A549 (cell line): ENCODE results near the gene OR51E2. TPM values are rescaled to one million over a fixed set of nuclear protein-coding genes. Genes with fewer than 3 reads are reported as not detected.

Experiments
- ATAC-seq, 2 experiments: fragments of 200-7000 bp in 1 of 2; fragments of >200 bp in 1 of 2; cut with Nextera tagmentation in 1 of 2; cut with Tn5 transposase in 1 of 2; 3 replicates each; pipeline versions ENCODE4 v1.8.0 to v1.9.1; 2018 to 2020; ENCODE audit warnings: mild to moderate bottlenecking in 1 of 2, moderate library complexity in 1 of 2
- CTCF ChIA-PET: fragments of 300-600 bp; sonication (Branson Sonifier 250); formaldehyde crosslinking; extraction: SDS; loops from one replicate; lab custom pipeline; 2021; ENCODE audit warnings: antibody characterized with exemption, inconsistent platforms; lab: Yijun Ruan, JAX
- POLR2A ChIA-PET: fragments of 350-600 bp; formaldehyde crosslinking; extraction: SDS; loops from one replicate; lab custom pipeline; 2021; ENCODE audit warnings: antibody characterized with exemption, inconsistent platforms; lab: Yijun Ruan, JAX
- DNase-seq, 2 experiments: peaks; one replicate each; pipeline versions ENCODE4 v3.0.0 to v3.0.0-alpha.2; 2011 to 2016; ENCODE audit warnings: low read depth in 1 of 2, low spot score in 1 of 2
- FAIRE-seq: peaks from 2 replicates; lab custom pipeline; 2011; peaks lifted over from hg19 to GRCh38; lab: Jason Lieb, UNC
- H3K27ac ChIP-seq, 2 experiments: fragments of >200 bp; sonication (Bioruptor Twin); formaldehyde crosslinking; 3 replicates each; pipeline ENCODE4 v1.5.1; 2016 to 2017
- H3K4me1 ChIP-seq: fragments of >200 bp; sonication (Bioruptor Twin); formaldehyde crosslinking; 3 replicates; pipeline ENCODE4 v1.6.1; 2016
- H3K4me2 ChIP-seq: fragments of >200 bp; sonication (Bioruptor Twin); formaldehyde crosslinking; 3 replicates; pipeline ENCODE4 v1.6.1; 2016
- H3K4me3 ChIP-seq: fragments of >200 bp; sonication (Bioruptor Twin); formaldehyde crosslinking; 3 replicates; pipeline ENCODE4 v1.5.1; 2016
- H3K9me3 ChIP-seq: fragments of >200 bp; sonication (Bioruptor Twin); formaldehyde crosslinking; 3 replicates; pipeline ENCODE4 v1.6.1; 2016
- BHLHE40 ChIP-seq: IDR thresholded peaks from 2 replicates; pipeline ENCODE4 v1.6.1; 2012; ENCODE audit warnings: low read depth, low read length, inconsistent platforms
- EHMT2 ChIP-seq: fragments of 200-600 bp; sonication (generic); IDR thresholded peaks from 2 replicates; pipeline ENCODE4 v1.6.1; 2016; ENCODE audit warnings: antibody characterized with exemption, low read depth, mild to moderate bottlenecking, moderate library complexity
- ELK1 ChIP-seq: fragments of 150-350 bp; IDR thresholded peaks from 2 replicates; pipeline ENCODE4 v1.6.1; 2014; ENCODE audit warnings: low read depth, mild to moderate bottlenecking, low read length
- FOSL2 ChIP-seq, 2 experiments: fragments of 450-650 bp in 1 of 2; fragments of >200 bp in 1 of 2; sonication (Bioruptor Twin) in 1 of 2; formaldehyde crosslinking; IDR thresholded peaks; 2 replicates each; pipeline versions ENCODE4 v1.5.0 to v1.6.1; 2016 to 2020; ENCODE audit warnings: mild to moderate bottlenecking in 1 of 2, moderate library complexity in 1 of 2
- FOXS1 ChIP-seq: fragments of 250-450 bp; sonication (Bioruptor Pico); IDR thresholded peaks from 2 replicates; pipeline ENCODE4 v1.5.0; 2020; ENCODE audit warnings: mild to moderate bottlenecking, moderate library complexity
- HEYL ChIP-seq: fragments of 250-450 bp; sonication (Bioruptor Pico); IDR thresholded peaks from 2 replicates; pipeline ENCODE4 v1.8.0; 2021; ENCODE audit warnings: mild to moderate bottlenecking, moderate library complexity
- HOXB5 ChIP-seq: fragments of 250-450 bp; sonication (Bioruptor Pico); IDR thresholded peaks from 2 replicates; pipeline ENCODE4 v1.5.0; 2020; ENCODE audit warnings: mild to moderate bottlenecking, moderate library complexity
- KDM1A ChIP-seq: fragments of 200-600 bp; sonication (generic); IDR thresholded peaks from 2 replicates; pipeline ENCODE4 v1.6.1; 2016; ENCODE audit warnings: low read depth, mild to moderate bottlenecking
- NFE2L2 ChIP-seq: fragments of 150-350 bp; conservative IDR thresholded peaks from 2 replicates; pipeline ENCODE4 v1.6.1; 2014; ENCODE audit warnings: low read length
- NR3C1 ChIP-seq: fragments of >200 bp; sonication (Bioruptor Twin); formaldehyde crosslinking; IDR thresholded peaks from 3 replicates; pipeline ENCODE4 v1.6.1; 2017
- PHF8 ChIP-seq: fragments of 200-600 bp; sonication (generic); IDR thresholded peaks from 2 replicates; pipeline ENCODE4 v1.6.1; 2016; ENCODE audit warnings: low read depth, mild to moderate bottlenecking, antibody characterized with exemption, moderate library complexity, borderline replicate concordance
- POLR2A ChIP-seq: IDR thresholded peaks from 2 replicates; pipeline ENCODE4 v1.6.1; 2012; ENCODE audit warnings: mild to moderate bottlenecking, low read length
- SREBF2 ChIP-seq: fragments of 450-650 bp; IDR thresholded peaks from 2 replicates; pipeline ENCODE4 v1.6.1; 2014; ENCODE audit warnings: mild to moderate bottlenecking, moderate library complexity
- TFCP2L1 ChIP-seq: fragments of 250-450 bp; sonication (Bioruptor Pico); IDR thresholded peaks from 2 replicates; pipeline ENCODE4 v1.5.0; 2021; ENCODE audit warnings: mild to moderate bottlenecking
- TP53 ChIP-seq: fragments of 250-450 bp; sonication (Bioruptor Pico); IDR thresholded peaks from 2 replicates; pipeline ENCODE4 v1.5.0; 2021; ENCODE audit warnings: mild to moderate bottlenecking, moderate library complexity
- USF2 ChIP-seq: fragments of 450-650 bp; IDR thresholded peaks from 2 replicates; pipeline ENCODE4 v1.6.1; 2014; ENCODE audit warnings: antibody characterized with exemption
- ZFP36 ChIP-seq: fragments of 450-650 bp; IDR thresholded peaks from 2 replicates; pipeline ENCODE4 v1.6.1; 2014; ENCODE audit warnings: borderline replicate concordance; ENCODE audit not compliant: partially characterized antibody
- ZSCAN20 ChIP-seq: fragments of 250-450 bp; sonication (Bioruptor Pico); IDR thresholded peaks from 2 replicates; pipeline ENCODE4 v1.8.0; 2022; ENCODE audit warnings: mild to moderate bottlenecking, moderate library complexity
- WGBS: methylation state at CpG from one replicate; pipeline ENCODE4 v1.1.6; 2017; ENCODE audit errors: missing lambda C conversion rate; 5-methylcytosine and 5-hydroxymethylcytosine counted together
- polyA plus RNA-seq, 4 experiments: library from polyadenylated mRNA; depleted of rRNA in 3 of 4; stranded (reverse); fragments of >200 nt; fragmentation: RNase III in 1 of 4; extraction: RNeasy Plus Mini Kit Qiagen cat#74134 plus additional on column Dnase treatment in 1 of 4; gene quantifications; 2 replicates in 3 of 4; 3 replicates in 1 of 4; pipeline ENCODE4 v1.2.3, GENCODE V29; 2011 to 2017
- TF ChIP-seq, protein P1 (sequence below): fragments of 200-600 bp; sonication (generic); IDR thresholded peaks from 2 replicates; pipeline ENCODE4 v1.6.1; 2016; ENCODE audit warnings: antibody characterized with exemption, mild to moderate bottlenecking, moderate library complexity

Gene OR51E2
- polyA plus RNA-seq, 2 of the 4 experiments (the other 2 are of a cell fraction), result not detected

- TF ChIP-seq ELK1, result no peak
- TF ChIP-seq SREBF2, result no peak
- no peak for TF ChIP-seq FOXS1 (CRISPR knock-in tag)
- no peak for TF ChIP-seq ZSCAN20 (CRISPR knock-in tag)
These were observed 17.3 kb downstream of the OR51E2 start (continued) for GRCh38 chr11:4680341-4680740.

DNA sequence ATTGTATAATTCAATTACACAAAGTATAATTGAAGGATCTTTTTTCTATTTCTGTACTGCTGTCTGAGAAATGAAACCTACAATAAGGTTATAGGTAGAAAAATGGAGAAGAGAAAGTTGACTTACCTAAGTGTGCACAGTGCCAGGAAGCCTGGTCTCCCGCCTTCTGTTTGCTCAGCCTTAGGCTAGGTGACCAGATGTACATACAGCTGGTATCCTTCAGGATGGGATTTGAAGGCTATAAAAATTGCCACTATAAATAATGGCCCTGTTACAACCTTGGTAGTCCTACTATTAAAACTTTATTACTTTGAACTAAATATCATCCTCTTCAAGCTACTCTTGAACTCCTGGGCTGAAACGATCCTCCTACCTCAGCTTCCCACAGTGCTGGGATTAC is 19.7 kb downstream of the OR51E2 start:
- FAIRE-seq, result no peak
- ChIA-PET CTCF (interaction anchor here (1.1 kb wide), 1 partner anchor 41 kb away, joined by 3 read pairs; no protein-coding TSS in a partner anchor), POLR2A (no interaction called here)
- no peak overlapping the region for H3K4me3 ChIP-seq
- TF ChIP-seq NFE2L2 (no peak), USF2 (no peak), FOSL2 (IDR thresholded peaks at IDR 0.05) (no peak), FOSL2 (CRISPR knock-in tag; IDR thresholded peaks at IDR 0.05) (no peak), HEYL (CRISPR knock-in tag) (no peak), ZFP36 (no peak), BHLHE40 (no peak)
- TF ChIP-seq, protein P1, sequence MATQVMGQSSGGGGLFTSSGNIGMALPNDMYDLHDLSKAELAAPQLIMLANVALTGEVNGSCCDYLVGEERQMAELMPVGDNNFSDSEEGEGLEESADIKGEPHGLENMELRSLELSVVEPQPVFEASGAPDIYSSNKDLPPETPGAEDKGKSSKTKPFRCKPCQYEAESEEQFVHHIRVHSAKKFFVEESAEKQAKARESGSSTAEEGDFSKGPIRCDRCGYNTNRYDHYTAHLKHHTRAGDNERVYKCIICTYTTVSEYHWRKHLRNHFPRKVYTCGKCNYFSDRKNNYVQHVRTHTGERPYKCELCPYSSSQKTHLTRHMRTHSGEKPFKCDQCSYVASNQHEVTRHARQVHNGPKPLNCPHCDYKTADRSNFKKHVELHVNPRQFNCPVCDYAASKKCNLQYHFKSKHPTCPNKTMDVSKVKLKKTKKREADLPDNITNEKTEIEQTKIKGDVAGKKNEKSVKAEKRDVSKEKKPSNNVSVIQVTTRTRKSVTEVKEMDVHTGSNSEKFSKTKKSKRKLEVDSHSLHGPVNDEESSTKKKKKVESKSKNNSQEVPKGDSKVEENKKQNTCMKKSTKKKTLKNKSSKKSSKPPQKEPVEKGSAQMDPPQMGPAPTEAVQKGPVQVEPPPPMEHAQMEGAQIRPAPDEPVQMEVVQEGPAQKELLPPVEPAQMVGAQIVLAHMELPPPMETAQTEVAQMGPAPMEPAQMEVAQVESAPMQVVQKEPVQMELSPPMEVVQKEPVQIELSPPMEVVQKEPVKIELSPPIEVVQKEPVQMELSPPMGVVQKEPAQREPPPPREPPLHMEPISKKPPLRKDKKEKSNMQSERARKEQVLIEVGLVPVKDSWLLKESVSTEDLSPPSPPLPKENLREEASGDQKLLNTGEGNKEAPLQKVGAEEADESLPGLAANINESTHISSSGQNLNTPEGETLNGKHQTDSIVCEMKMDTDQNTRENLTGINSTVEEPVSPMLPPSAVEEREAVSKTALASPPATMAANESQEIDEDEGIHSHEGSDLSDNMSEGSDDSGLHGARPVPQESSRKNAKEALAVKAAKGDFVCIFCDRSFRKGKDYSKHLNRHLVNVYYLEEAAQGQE, result no peak
- H3K27ac ChIP-seq, result no peak overlapping the region
- H3K4me2 ChIP-seq, result no peak overlapping the region
- no peaks in the 10 kb centered on the region for H3K9me3 ChIP-seq
- no peak for ATAC-seq
- H3K4me1 ChIP-seq, result no peaks in the 10 kb centered on the region; the same call in 2 of the 3 replicates
- WGBS, result 7% methylated on average over 2 of the region's 2 CpGs
- no peak for DNase-seq

DNA sequence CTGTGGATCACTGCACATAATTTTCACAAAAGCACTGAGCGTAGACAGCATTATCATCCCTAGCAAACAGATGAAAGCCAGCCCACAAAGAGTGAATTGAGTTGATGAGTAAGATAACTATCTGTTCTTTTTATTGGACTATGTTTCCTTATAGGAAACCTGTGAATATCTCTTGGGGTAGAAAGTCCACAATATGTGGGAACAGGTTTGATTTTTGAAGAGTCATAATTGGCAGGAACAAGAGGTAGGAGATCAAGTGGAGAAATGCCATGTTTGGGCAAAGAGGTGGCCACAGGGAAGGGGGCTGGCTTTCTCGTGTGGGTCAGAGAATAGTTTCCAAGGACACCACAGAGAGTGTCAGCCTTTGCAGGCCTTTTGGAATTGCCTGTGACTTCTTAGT is 23.9 kb downstream of the OR51E2 start:
- H3K4me3 ChIP-seq, result no peak overlapping the region
- FAIRE-seq, result no peak
- CTCF ChIA-PET, result no interaction called here
- H3K9me3 ChIP-seq, result no peaks in the 10 kb centered on the region
- WGBS, result 34% methylated on average over 2 of the region's 2 CpGs
- TF ChIP-seq POLR2A (no peak), NR3C1 (no peak), KDM1A (no peak), EHMT2 (no peak), PHF8 (no peak), TFCP2L1 (CRISPR knock-in tag) (no peak), HOXB5 (CRISPR knock-in tag) (no peak), TP53 (CRISPR knock-in tag) (no peak)
- TF ChIP-seq, all 56 proteins: peak for 0
- no peak for ATAC-seq
- no peak overlapping the region for H3K4me2 ChIP-seq
- no peaks in the 10 kb centered on the region; the same call in 2 of the 3 replicates for H3K4me1 ChIP-seq
- no peak overlapping the region for H3K27ac ChIP-seq
- DNase-seq, result no peak
- POLR2A ChIA-PET, result no interaction called here
